Activated T-cell treated with anti-CD3 and anti-CD28 coated beads, Interleukin-2, amount 50 U/mL, for 72 hours (primary cell): ENCODE results near the gene LRRC7. TPM values are rescaled to one million over a fixed set of nuclear protein-coding genes. Genes with fewer than 3 reads are reported as not detected.

Source experiments
- ATAC-seq, 2 donors: fragments of 150-1000 bp; cut with Tn5 transposase; replicated peaks in 1 of 2; 2 replicates each; pipeline ENCODE4 v1.10.0; 2021; ENCODE audit warnings: moderate library complexity in 2 of 2, mild to moderate bottlenecking in 1 of 2
- DNase-seq, 2 donors: peaks; one replicate each; pipeline ENCODE4 v3.0.0; 2021 to 2022; ENCODE audit warnings: mixed read lengths in 1 of 2
- H3K27ac Mint-ChIP-seq: one replicate; pipeline ENCODE4 v1.8.0; 2022; ENCODE audit warnings: mild to moderate bottlenecking, moderate library complexity, mixed read lengths
- H3K27me3 Mint-ChIP-seq: one replicate; pipeline ENCODE4 v1.8.0; 2022; ENCODE audit warnings: low read depth, mixed read lengths
- H3K36me3 Mint-ChIP-seq, 2 donors: one replicate each; pipeline ENCODE4 v1.8.0; 2022; ENCODE audit warnings: mixed read lengths in 2 of 2, mild to moderate bottlenecking in 1 of 2; ENCODE audit not compliant: insufficient read depth in 2 of 2
- H3K4me1 Mint-ChIP-seq: one replicate; pipeline ENCODE4 v1.8.0; 2022; ENCODE audit warnings: low read depth, mixed read lengths
- H3K4me3 Mint-ChIP-seq, 2 donors: one replicate each; pipeline ENCODE4 v1.8.0; 2022; ENCODE audit warnings: mild to moderate bottlenecking in 2 of 2, mixed read lengths in 2 of 2, moderate library complexity in 2 of 2
- H3K9me3 Mint-ChIP-seq, 2 donors: one replicate each; pipeline ENCODE4 v1.8.0; 2022; ENCODE audit warnings: mixed read lengths in 2 of 2
- total RNA-seq, 2 donors: library from RNA; stranded (reverse); gene quantifications; one replicate each; pipeline ENCODE4 v1.2.3, GENCODE V29; 2022

LRRC7 gene
- total RNA-seq, 2 donors from 2014 or later, result 0.22 TPM; not detected in 1

DNA sequence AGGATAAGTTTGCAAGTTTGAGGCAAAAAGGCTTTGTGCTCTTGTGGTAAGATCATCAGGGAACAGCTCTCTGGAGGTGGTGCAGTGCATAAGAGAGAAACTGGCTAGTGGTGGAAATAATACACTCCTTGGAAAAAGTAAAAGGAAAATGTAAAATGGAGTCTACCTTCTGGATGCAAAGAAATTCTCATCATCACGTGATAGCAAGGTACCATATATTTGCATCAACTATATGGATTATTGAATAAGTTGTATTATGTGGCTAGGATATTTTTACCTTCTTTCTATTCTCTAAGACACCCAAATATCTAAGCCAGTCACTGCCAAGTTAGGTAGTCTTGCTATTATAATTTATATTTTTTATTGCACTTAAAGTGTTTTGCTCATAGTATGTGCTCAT lies 14.0 kb upstream of the LRRC7 start:
- Mint-ChIP-seq H3K27me3 (no peaks in the 10 kb centered on the region), H3K4me1 (no peaks in the 10 kb centered on the region), H3K36me3 (no peaks in the 10 kb centered on the region), H3K4me3 (no peak overlapping the region), H3K9me3 (peaks cover 2 to 6% of the 10 kb centered on the region in 2 donors), H3K27ac (no peak overlapping the region)
- ATAC-seq, result no peak
- DNase-seq, result no peak

DNA sequence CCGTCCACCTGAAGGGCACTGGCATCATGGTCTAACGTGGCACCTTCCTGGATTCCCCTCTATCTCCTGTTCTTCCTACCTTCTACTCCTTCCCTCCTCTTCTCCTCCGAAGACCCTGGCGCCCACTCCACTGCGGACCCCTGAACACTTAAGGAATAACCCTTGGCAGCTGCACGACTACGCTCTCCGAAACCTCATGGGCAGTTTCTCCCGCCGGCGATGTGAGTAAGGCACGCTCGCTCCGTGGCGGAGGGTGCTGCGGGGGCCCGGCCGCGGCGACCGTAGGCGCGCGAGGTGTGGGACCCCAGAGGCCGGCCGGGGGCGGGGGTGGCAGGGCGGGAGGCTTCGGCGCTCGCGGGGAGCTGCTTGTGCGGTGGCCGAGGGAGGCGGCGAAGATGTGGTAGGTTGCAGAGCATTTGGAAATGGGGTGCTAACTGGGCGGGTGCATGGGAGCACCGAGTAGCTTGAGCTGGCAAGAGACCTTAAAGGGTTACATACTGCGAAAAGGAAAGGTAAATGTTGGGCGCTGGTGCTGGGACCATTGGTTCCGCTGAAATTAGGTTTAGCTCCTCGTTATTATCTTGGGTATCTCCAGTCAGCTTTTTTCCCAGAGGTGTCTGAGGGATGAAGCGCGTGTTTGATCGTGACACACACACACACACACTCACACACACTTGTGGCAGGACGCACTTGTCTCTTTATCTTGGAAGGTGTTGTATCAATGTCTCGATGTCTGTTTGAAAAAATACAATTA lies 876 bp downstream of the LRRC7 start:
- peaks cover 10% of the 10 kb centered on the region for H3K4me1 Mint-ChIP-seq
- peaks cover 0 to 3% of the 10 kb centered on the region in 2 donors for H3K9me3 Mint-ChIP-seq
- peaks cover 5 to 9% of the 10 kb centered on the region in 2 donors for H3K36me3 Mint-ChIP-seq
- peaks cover 41% of the 10 kb centered on the region for H3K27me3 Mint-ChIP-seq
- H3K4me3 Mint-ChIP-seq, result peak overlapping the region; percentile 74 to 78
- peak; percentile 32 to 35 for ATAC-seq
- no peak overlapping the region for H3K27ac Mint-ChIP-seq
- no peak for DNase-seq

DNA sequence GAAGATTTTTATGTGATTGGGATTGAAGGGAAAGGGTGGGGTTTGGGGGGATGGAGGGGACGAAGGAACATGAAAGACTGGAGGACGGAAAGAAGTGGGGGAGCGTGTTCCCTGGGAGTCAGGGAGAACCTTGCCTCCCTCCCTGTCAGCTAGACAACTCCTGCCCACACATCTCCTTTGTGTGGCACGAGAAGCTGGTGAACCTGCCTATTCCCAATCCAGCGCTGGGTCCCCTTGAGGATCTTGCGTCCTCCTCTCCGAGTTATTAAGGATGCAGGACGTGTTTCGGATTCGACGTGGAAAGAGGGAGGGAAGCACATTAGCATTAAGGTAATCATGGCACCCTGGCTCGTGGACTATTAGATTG lies 1.4 kb downstream of the LRRC7 start:
- peaks cover 5 to 9% of the 10 kb centered on the region in 2 donors for H3K36me3 Mint-ChIP-seq
- DNase-seq (no peak), ATAC-seq (no peak)
- H3K4me1 Mint-ChIP-seq, result peaks cover 10% of the 10 kb centered on the region
- no peak overlapping the region for H3K27ac Mint-ChIP-seq
- peak overlapping the region; percentile 66 to 74 for H3K4me3 Mint-ChIP-seq
- H3K27me3 Mint-ChIP-seq, result peaks cover 41% of the 10 kb centered on the region
- peaks cover 0 to 3% of the 10 kb centered on the region in 2 donors for H3K9me3 Mint-ChIP-seq

DNA sequence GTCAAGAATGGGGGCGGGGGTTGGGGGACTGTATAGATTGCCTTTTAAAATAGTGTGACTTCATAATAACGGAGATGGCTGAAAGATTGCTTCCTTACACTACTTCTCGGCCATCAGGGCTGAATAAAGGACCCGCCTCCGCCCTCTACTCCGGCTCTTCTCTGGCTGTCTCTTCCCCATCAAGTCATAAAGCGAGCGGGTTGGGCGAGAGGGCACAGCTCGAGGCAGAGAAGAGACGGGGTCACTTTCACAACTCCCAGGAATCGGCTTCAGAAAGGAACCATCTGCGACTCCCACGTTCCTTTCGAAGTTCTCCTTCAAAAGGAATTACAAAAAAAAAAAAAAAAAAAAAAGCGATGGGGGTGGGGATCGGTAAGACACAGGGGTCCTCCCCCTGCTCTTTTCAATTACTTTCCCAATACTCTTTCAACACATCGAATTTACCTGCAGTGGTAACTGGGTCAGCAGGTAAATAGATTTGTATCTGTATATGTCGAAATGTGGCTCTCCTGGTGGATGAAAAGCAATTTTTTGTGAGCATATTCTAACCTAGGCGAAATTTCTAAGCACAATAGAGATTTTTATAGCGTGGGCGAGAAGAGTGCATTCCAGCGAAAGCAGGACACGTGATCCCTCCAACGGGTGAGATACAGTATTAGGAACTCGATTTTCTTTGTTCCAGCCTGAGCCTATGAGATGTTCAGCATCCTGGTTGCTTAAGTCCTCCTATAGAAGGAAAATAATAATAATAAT lies 2.0 kb downstream of the LRRC7 start:
- no peak for DNase-seq
- no peak overlapping the region for H3K27ac Mint-ChIP-seq
- peaks cover 10% of the 10 kb centered on the region for H3K4me1 Mint-ChIP-seq
- peaks cover 0 to 3% of the 10 kb centered on the region in 2 donors for H3K9me3 Mint-ChIP-seq
- peaks cover 41% of the 10 kb centered on the region for H3K27me3 Mint-ChIP-seq
- ATAC-seq, result no peak
- peak overlapping the region in 1 of 2 donors; percentile 66 for H3K4me3 Mint-ChIP-seq
- H3K36me3 Mint-ChIP-seq, result peaks cover 5 to 9% of the 10 kb centered on the region in 2 donors

DNA sequence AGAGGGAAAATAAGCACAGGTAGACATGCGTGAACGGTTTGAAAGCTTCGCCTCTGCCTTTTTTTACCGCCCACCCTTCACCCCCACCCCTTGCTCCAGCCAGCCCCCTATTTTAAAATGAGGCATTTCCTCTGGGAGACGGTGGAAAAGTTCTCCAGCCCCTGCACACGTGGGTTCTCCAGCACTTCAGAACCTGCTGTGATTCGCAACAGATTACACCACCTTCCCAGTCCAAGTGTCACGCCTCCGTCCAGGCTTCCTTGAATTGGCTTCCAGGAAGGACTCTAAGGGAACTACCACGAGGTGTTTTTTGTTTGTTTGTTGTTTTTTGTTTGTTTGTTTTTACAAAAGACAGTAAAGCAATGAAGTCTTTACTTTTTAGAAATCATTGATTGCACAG lies 2.6 kb downstream of the LRRC7 start:
- H3K9me3 Mint-ChIP-seq, result peaks cover 0 to 3% of the 10 kb centered on the region in 2 donors
- H3K4me1 Mint-ChIP-seq, result peaks cover 10% of the 10 kb centered on the region
- peak overlapping the region in 1 of 2 donors; percentile 12 for H3K4me3 Mint-ChIP-seq
- DNase-seq (no peak), ATAC-seq (no peak)
- peaks cover 5 to 9% of the 10 kb centered on the region in 2 donors for H3K36me3 Mint-ChIP-seq
- H3K27ac Mint-ChIP-seq, result no peak overlapping the region
- peaks cover 41% of the 10 kb centered on the region for H3K27me3 Mint-ChIP-seq

DNA sequence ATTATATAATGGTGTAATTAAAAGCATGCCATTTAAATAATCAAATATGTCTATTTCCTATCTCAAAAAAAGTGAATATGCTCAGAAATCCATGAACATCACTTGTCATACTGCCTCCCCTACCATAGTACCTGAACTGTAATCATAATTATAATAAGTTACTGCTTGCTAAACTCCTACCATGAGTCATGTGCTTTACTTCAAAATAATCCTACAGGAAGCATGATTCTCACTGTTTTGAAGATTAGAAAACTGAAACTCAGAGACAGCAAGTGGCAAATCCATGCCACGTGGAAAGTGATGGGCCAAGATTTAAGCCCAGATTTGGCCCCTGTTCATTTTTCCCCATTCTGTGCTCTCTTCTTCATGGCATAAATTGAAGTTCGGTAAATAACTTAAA lies 5.2 kb downstream of the LRRC7 start:
- H3K4me3 Mint-ChIP-seq, result no peak overlapping the region
- H3K36me3 Mint-ChIP-seq, result peaks cover 2 to 6% of the 10 kb centered on the region in 2 donors
- no peak overlapping the region for H3K27ac Mint-ChIP-seq
- H3K27me3 Mint-ChIP-seq, result peaks cover 25% of the 10 kb centered on the region
- no peaks in the 10 kb centered on the region for H3K9me3 Mint-ChIP-seq
- DNase-seq (no peak), ATAC-seq (no peak)
- H3K4me1 Mint-ChIP-seq, result peaks cover 10% of the 10 kb centered on the region

DNA sequence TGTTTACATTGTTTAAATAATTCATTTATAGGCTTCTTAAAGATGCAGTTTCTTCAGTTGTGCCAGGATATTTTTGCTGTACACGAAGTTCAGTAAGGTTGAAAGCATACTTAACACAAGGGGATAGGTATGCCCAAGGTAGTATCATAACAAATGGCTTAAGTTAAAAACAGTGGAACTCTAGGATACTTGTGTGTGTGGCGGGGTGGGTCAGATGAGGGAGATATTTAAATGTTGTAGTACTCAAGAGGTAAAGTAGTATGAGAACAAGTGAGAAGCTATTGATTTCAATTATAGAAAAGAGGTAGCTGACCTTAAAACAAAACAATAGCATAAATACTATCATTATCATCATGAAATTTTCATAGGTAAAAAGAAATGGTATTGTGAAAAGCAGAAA lies 6.2 kb downstream of the LRRC7 start:
- peaks cover 17% of the 10 kb centered on the region for H3K27me3 Mint-ChIP-seq
- H3K36me3 Mint-ChIP-seq, result peaks cover under 1 to 2% of the 10 kb centered on the region in 2 donors
- ATAC-seq, result no peak
- no peak overlapping the region for H3K4me3 Mint-ChIP-seq
- peaks cover 3% of the 10 kb centered on the region for H3K4me1 Mint-ChIP-seq
- no peaks in the 10 kb centered on the region for H3K9me3 Mint-ChIP-seq
- no peak overlapping the region for H3K27ac Mint-ChIP-seq
- no peak for DNase-seq

DNA sequence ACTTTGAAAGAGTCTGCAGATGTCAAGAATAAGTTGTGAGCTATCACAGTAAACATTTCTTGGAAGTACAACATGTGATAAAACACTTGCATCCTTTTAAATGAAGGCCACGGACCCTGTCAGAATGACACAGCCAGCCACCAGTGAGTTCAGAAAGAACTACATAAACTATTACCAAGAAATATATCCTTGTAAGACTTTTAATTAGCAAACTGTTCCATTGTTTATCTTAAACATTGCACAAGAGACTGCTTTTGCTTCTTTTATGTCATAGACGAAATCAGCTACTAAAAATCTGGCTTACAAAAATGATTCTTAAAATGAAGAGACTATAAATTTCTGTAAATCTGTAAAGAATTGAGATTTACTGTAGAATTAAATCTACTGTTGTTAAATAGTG lies 17.9 kb downstream of the LRRC7 start:
- DNase-seq (no peak), ATAC-seq (no peak)
- H3K27ac Mint-ChIP-seq, result no peak overlapping the region
- no peak overlapping the region for H3K4me3 Mint-ChIP-seq
- no peaks in the 10 kb centered on the region for H3K36me3 Mint-ChIP-seq
- H3K4me1 Mint-ChIP-seq, result no peaks in the 10 kb centered on the region
- no peaks in the 10 kb centered on the region for H3K27me3 Mint-ChIP-seq
- H3K9me3 Mint-ChIP-seq, result peaks cover 0 to 2% of the 10 kb centered on the region in 2 donors

DNA sequence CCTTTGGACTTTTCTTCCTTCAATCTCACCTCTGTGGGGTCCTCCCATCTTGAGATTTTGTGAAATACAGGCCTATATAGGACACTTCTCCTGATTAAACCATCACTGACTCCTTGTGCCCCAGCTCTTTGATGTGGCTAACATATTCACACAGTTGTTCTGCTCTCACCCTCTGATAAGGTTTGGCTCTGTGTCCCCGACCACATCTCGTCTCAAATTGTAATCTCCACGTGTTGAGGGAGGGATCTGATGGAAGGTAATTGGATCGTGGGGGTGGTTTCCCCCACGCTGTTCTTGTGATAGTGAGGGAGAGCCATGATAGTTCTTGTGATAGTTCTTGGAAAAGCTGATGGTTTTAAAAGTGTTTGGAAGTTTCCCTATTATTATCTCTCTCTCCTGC lies 19.7 kb downstream of the LRRC7 start:
- H3K4me1 Mint-ChIP-seq, result no peaks in the 10 kb centered on the region
- no peak for DNase-seq
- no peaks in the 10 kb centered on the region for H3K36me3 Mint-ChIP-seq
- no peaks in the 10 kb centered on the region for H3K9me3 Mint-ChIP-seq
- H3K27ac Mint-ChIP-seq, result no peak overlapping the region
- no peak overlapping the region for H3K4me3 Mint-ChIP-seq
- no peak for ATAC-seq
- H3K27me3 Mint-ChIP-seq, result no peaks in the 10 kb centered on the region

DNA sequence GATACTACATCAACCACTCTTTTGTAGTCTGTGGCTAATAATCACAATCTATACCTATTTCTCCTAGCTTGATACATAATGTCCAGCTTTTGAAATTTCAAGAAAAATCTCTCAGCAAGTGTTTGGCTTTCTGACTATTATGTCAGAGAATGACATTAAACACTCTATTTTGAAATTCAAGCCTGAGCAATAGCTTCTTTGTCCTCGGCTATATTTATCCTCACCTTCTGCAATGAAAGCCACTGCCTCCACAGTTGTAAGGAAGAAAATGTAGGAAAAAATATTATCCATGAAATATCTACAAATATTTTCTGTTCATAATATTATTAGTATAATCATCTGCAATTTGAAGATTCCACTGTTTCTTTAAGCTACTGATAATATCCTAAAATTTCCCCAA lies 22.1 kb downstream of the LRRC7 start:
- ATAC-seq (no peak), DNase-seq (no peak)
- no peaks in the 10 kb centered on the region for H3K4me1 Mint-ChIP-seq
- no peaks in the 10 kb centered on the region for H3K27me3 Mint-ChIP-seq
- peaks cover 0 to 2% of the 10 kb centered on the region in 2 donors for H3K9me3 Mint-ChIP-seq
- no peak overlapping the region for H3K27ac Mint-ChIP-seq
- H3K4me3 Mint-ChIP-seq, result no peak overlapping the region
- no peaks in the 10 kb centered on the region for H3K36me3 Mint-ChIP-seq

DNA sequence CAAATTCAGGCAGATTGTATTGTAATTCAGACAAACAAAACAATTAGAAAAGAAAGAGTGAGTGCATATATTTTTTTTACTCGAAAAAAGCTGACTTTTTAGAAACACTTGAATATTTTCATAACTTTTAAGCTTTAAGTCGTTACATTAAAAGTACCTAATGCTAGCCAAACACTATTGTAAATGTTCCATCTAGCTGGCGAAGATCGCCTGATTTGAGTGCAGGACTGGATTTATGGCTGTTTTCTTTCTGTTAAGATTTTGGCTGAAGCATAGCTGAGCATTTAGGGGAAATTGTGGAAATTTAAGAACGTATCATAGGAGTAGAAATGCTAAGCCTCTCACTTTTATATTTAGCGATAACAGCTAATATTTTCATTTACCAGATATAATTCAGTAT lies 24.6 kb downstream of the LRRC7 start:
- H3K4me3 Mint-ChIP-seq, result no peak overlapping the region
- no peaks in the 10 kb centered on the region for H3K27me3 Mint-ChIP-seq
- no peaks in the 10 kb centered on the region for H3K36me3 Mint-ChIP-seq
- no peaks in the 10 kb centered on the region for H3K4me1 Mint-ChIP-seq
- no peak overlapping the region for H3K27ac Mint-ChIP-seq
- H3K9me3 Mint-ChIP-seq, result peaks cover 0 to 2% of the 10 kb centered on the region in 2 donors
- no peak for ATAC-seq
- no peak for DNase-seq

DNA sequence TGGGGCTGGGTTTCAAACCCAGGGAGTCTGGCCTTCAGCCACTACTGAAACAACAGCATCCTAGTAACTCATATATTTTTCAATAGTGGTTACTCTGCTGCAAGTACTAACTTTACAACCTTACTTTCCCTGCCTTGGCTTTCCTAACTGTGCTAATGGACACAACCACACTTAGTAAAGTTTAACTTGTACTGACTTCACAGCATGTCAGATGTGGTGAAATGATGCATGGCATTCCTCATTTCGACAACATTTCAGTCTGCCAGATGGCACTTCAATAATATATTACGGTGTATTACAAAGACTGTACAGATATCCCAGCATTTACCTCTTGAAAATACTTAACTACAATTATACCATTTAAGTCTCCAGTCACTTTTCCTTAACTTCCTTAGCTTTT lies 27.8 kb downstream of the LRRC7 start:
- DNase-seq, result no peak
- H3K4me3 Mint-ChIP-seq, result no peak overlapping the region
- no peaks in the 10 kb centered on the region for H3K27me3 Mint-ChIP-seq
- H3K4me1 Mint-ChIP-seq, result no peaks in the 10 kb centered on the region
- H3K27ac Mint-ChIP-seq, result no peak overlapping the region
- H3K36me3 Mint-ChIP-seq, result no peaks in the 10 kb centered on the region
- peaks cover 0 to 2% of the 10 kb centered on the region in 2 donors for H3K9me3 Mint-ChIP-seq
- ATAC-seq, result no peak

DNA sequence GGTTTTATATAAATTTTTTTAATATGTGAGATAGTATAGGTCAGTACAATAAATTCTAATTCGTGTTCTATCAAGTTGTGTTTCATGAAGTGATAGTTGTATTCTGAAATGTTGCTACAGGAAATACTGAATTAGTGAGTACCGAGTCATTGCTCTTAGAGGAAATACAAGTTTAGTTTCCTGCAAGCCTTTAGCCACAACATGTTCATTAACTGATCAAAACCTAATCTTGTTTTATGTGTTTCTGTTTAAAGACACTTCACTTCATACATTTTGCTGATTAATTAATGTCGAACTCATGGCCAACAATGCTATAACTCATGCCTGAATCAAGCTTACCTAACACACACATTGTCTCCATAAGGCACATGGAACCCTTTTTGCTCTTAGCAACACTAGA lies 43.6 kb downstream of the LRRC7 start:
- DNase-seq (no peak), ATAC-seq (no peak)
- Mint-ChIP-seq H3K27me3 (no peaks in the 10 kb centered on the region), H3K36me3 (no peaks in the 10 kb centered on the region), H3K27ac (no peak overlapping the region), H3K4me3 (no peak overlapping the region), H3K4me1 (no peaks in the 10 kb centered on the region), H3K9me3 (peaks cover 3 to 4% of the 10 kb centered on the region in 2 donors)
